Measurements from ENCODE around the gene PPP1R1C.

DNA sequence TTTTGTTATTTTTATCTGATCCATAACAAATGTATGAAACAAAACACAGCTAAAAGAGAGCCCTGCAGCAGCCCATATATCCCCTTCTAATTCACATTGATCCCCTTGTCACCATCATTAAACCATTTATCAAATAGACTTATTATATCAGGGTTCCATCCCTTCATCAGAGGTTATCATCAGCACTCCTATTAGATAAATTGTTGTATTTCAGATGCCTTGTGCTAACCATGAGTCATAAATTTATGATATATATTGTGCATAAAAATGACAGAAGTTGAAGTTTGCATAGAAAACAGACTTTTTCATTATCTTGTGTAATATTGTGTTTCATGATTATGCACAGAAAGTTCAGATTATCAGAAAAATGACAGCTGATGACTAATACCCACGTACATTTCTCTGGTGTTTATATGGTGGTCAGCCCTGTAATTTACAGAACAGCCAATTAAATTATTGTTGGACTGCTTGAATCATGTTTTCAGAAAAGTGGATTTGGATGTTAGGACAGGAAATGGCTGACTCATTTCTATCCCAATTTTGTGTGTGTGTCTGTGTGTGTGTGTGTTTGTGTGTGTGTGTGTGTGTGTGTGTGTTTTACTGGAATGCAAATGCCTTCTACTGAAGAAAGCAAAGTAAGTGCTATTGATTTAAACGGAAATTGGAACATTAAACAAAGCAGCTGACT, 80.9 kb downstream of the PPP1R1C start:
- TF ChIP-seq, protein P1, sequence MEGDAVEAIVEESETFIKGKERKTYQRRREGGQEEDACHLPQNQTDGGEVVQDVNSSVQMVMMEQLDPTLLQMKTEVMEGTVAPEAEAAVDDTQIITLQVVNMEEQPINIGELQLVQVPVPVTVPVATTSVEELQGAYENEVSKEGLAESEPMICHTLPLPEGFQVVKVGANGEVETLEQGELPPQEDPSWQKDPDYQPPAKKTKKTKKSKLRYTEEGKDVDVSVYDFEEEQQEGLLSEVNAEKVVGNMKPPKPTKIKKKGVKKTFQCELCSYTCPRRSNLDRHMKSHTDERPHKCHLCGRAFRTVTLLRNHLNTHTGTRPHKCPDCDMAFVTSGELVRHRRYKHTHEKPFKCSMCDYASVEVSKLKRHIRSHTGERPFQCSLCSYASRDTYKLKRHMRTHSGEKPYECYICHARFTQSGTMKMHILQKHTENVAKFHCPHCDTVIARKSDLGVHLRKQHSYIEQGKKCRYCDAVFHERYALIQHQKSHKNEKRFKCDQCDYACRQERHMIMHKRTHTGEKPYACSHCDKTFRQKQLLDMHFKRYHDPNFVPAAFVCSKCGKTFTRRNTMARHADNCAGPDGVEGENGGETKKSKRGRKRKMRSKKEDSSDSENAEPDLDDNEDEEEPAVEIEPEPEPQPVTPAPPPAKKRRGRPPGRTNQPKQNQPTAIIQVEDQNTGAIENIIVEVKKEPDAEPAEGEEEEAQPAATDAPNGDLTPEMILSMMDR (conservative IDR thresholded peaks at IDR 0.05; ENCODE audit: low read length), result no peak
- no peak for TF ChIP-seq EZH2phosphoT487 (IDR thresholded peaks at IDR 0.05; ENCODE audit: borderline replicate concordance, low read depth, low read length)
